ENCODE measurements around the gene SCYGR2.
"Not testable (repeated sequence)": the region's sequence is repeated elsewhere in the genome, so short reads cannot be mapped to it uniquely, and the experiment has no call there.

The SCYGR2 gene

DNA sequence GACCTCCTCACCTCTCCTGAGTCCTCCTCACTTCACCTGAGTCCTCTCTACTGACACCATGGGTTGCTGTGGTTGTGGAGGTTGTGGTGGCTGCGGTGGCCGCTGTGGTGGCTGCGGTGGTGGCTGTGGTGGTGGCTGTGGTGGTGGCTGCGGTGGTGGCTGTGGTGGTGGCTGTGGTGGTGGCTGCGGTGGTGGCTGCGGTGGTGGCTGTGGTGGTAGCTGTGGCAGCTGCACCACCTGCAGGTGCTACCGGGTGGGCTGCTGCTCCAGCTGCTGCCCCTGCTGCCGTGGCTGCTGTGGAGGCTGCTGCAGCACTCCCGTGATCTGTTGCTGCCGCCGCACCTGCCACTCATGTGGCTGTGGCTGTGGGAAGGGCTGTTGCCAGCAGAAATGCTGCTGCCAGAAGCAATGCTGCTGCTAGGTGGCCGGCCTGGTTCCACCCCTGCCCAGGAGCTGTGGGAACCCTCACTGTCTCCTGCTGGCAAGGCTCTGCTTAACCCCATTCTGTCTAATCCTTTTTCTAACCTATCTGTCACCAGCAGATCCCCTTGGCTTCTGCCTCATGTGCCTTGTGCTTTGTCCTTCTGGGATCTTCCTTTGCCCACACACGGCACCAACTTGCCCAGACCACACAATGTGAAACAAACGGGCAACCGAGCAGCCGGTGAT, at the start of gene SCYGR2:
TSS of gene SCYGR2 (plus strand) at position 59 of the 669 bp plus-strand sequence. CDS start at position 59, 0 bp downstream.
- DNase-seq, result not testable (repeated sequence)

- DNase-seq, result no peak
These were observed 46.9 kb upstream of the SCYGR2 start for GRCh38 chr2:227551836-227552235.

GRCh38 chr2:227562581-227562980, 36.1 kb upstream of the SCYGR2 start:
- DNase-seq, result no peak

GRCh38 chr2:227565080-227565479, 33.6 kb upstream of the SCYGR2 start:
- DNase-seq, result no peak

GRCh38 chr2:227566012-227566411, 32.7 kb upstream of the SCYGR2 start:
- DNase-seq, result no peak

- no peak for DNase-seq
These were observed 29.9 kb upstream of the SCYGR2 start for GRCh38 chr2:227568852-227569169.

DNA sequence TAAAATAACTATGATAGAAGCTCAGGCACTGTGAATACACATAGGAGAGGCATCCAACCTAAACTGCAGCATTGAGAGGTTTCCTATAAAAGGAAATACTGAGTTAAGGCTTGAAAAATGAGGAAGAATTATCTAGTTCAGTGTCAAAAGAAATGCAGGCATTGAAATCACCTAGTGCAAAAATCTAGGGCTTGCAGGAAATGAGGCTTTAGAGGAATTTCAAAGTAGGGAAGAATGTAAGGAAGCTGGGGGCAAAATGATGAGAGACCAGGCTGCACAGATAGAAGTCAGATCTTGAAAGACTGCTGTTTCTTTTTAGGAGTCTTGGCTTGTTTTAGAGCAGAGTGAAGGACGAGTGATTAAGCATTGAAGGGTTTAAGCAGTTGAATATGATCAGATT, 28.1 kb upstream of the SCYGR2 start:
- DNase-seq, result no peak

GRCh38 chr2:227576110-227576509, 22.6 kb upstream of the SCYGR2 start:
- DNase-seq, result no peak

GRCh38 chr2:227576812-227577211, 21.9 kb upstream of the SCYGR2 start:
- no peak for DNase-seq

- DNase-seq, result no peak
These were observed 21.1 kb upstream of the SCYGR2 start for GRCh38 chr2:227577555-227577954.

- no peak for DNase-seq
These were observed 20.1 kb upstream of the SCYGR2 start for GRCh38 chr2:227578642-227579041.

- DNase-seq, result no peak
These were observed 18.9 kb upstream of the SCYGR2 start for GRCh38 chr2:227579791-227580190.

DNA sequence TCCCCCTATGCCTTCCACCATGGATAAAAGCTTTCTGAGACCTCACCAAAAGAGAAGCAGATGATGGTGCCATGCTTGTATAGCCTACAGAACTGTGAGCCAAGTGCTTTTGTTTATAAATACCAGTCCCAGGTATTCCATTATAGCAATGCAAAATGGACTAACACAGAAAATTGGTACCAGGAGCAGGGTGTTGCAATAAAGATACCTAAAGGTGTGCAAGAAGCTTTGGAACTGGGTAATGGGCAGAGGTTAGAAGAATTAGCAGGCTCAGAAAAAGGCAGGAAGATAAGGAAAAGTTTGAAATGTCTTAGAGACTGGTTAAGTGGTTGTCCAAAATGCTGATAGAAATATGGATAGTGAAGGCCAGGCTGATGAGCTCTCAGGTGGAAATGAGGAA, 16.3 kb upstream of the SCYGR2 start:
- DNase-seq, result no peak

DNA sequence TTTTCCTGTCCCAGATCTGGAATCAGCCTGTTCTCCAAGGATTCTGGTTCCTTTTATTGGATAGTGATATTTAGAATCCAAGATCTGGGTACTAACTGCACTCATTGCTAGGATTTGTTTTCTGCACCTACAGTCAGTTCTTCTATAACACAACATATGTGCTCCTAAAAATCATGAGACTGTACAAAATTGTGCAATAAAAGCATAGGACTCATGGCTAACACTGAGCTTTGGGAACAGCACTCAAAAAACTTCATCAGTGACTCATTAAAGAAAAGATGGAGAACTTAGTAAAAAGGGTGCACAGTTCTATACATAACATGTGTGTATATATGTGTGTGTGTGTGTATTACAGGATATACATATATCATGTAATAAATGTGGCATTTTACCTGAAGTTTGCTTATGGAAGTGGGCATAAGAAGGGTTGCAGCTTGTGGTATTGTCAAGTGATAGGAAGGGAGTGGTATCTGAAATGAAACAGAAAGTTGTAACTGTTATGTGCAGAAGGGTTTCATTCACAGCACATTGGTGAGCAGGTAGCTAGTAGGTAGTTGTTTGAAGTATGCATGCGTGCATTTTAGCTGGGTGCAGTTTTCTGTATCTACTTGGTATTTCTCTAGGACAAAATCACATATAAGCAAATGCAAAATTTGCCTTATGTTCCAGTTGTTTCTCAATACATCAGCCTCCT, 5.9 kb upstream of the SCYGR2 start:
- DNase-seq, result peak in 1 of 2 donors; percentile 43

DNA sequence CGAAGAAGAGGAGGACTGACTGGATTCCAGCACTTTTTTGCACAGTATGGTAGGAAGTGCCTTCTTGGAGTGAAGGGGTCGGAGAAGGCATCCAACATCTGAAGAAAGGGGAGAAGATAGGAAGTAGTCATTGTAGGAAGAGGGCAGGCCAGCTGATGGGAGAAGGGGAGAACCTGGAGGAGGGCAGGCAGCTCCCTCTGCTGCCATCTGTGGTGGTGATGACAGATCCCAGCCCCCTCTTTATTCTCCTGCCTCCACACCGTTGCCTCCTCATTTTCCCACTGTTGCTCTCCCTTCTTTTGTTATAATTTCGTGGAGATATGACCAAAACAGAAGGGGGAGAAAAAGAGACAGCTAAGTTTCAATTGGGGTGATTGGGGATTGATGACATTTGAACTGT, 2.9 kb upstream of the SCYGR2 start:
- no peak for DNase-seq

DNA sequence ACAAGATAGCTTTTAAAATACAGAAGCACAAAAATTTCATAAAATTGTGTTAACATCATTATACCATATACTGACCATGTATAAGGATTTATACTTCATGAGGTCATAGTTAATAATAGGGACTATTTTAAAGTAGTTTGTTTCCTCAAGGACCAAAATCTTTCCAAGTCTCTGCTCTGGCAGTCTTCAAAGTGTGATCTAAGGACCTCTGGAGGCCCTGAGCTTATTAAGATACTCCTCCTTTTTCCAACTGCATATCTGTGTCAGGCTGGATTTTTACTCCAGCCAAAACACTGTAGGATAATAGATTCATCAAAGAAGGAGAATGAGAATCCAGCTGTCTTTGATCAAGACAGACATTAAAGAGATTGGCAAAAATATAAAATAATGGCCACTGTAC, 1.7 kb upstream of the SCYGR2 start:
- DNase-seq, result no peak

- DNase-seq, result no peak
These were observed 695 bp upstream of the SCYGR2 start for GRCh38 chr2:227597998-227598397.

DNA sequence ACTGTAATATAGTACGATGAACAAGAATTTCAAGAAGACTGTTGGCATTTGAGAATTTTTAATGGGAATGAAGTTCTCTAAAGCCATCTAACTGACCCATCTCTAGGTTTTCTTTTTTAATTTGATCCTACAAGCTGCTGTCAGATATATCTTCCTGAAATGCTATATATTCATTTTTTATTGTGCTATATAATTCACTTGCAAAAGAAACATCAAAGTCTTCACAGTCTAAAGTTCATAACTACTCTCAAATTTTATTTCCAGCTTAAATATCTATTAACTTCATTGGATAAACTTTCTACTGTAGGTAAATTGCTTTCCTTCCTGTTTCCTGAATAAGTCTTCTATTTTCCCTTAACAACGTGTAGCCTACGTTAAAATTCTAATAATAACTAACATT, 3.7 kb downstream of the SCYGR2 start:
- no peak for DNase-seq

DNA sequence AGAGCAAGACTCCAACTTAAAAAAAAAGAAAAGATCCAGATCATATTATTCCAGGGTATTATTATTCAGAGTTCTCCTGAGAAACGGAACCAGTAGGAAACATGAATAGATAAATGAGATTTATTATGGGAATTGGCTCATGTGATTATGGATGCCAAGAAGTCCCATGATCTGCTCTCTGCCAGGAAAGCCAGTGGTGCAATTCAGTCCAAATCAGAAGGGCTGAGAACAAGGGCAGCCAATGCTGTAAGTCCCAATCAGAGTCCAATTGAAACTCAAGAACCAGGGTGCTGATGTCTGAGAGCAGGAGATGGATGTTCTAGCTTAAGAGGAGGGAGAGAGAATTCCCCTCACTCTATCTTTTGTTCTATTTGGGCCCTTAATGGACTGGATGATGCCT, 7.8 kb downstream of the SCYGR2 start:
- no peak for DNase-seq

DNA sequence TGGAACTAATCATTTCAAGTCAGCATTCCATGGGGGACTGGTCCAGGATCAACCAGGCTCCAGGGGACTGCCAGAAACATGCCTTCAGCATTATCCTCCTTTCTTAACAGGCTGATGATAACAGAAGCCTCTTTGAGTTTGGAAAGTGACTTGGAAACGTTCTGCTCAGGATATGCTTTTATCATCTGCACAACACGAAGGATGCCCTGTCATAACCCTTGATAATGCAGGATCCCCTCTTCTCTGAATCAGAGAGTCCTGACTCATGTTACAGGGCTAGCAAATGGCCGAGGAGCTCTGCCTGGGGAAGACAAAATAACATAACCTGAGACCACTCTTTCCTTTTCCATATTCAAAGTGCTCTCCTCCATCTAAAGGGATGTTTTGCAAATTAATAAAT, 9.2 kb downstream of the SCYGR2 start:
- DNase-seq, result no peak

DNA sequence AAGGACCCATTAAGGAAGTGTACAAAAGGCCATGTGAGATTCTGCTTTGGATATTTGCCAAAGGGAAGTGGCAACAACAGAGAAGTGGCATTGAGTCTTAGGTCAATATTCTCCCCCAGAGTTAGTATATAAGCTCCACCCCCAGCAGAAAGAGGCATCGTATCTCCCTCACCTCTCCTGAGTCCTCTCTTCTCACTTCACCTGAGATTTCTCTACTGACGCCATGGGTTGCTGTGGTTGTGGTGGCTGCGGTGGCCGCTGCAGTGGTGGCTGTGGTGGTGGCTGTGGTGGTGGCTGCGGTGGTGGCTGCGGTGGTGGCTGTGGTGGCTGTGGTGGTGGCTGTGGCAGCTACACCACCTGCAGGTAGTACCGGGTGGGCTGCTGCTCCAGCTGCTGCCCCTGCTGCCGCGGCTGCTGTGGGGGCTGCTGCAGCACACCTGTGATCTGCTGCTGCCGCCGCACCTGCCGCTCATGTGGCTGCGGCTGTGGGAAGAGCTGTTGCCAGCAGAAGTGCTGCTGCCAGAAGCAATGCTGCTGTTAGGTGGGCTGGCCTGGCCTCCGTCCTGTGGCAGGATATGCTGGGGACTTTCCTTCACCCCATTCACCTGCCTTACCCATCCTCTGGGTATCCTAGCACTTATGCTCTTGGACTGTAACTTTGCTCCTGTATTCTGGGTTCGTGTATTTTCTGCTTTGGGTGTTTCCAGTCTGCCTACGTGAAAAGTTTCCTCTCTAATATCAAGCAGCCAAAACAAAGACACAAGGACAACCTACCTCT, 10.1 kb downstream of the SCYGR2 start:
- DNase-seq, result peak; percentile 86 to 87

- DNase-seq, result no peak
These were observed 11.4 kb downstream of the SCYGR2 start for GRCh38 chr2:227610123-227610522.

- no peak for DNase-seq
These were observed 14.0 kb downstream of the SCYGR2 start for GRCh38 chr2:227612546-227613271.
